SK-N-MC (cell line): Measurements from ENCODE around the gene PCDHGA11.
"Not testable (repeated sequence)": the region's sequence is repeated elsewhere in the genome, so short reads cannot be mapped to it uniquely, and the experiment has no call there.

Experiments used
- EZH2 ChIP-seq: fragments of 200-600 bp; sonication (generic); IDR thresholded peaks from one replicate; pipeline ENCODE4 v1.6.1; 2017; ENCODE audit warnings: antibody characterized with exemption
- FOXP2 ChIP-seq: optimal IDR thresholded peaks from 2 replicates; pipeline ENCODE3; 2011; ENCODE audit warnings: mild to moderate bottlenecking, moderate library complexity; ENCODE audit not compliant: insufficient read depth; ENCODE audit errors: extremely low read length, control extremely low read depth
- POLR2AphosphoS5 ChIP-seq: IDR thresholded peaks from 2 replicates; pipeline ENCODE4 v1.6.1; 2012; ENCODE audit warnings: mild to moderate bottlenecking, low read depth, low read length, borderline replicate concordance

GRCh38 chr5:141414548-141415274, 6.1 kb upstream of the PCDHGA11 start:
- TF ChIP-seq POLR2AphosphoS5, EZH2, FOXP2: not testable (repeated sequence)
